Effector CD8-positive, alpha-beta T cell (primary cell): ENCODE data around the gene NUP188.
"Not testable (repeated sequence)": the region's sequence is repeated elsewhere in the genome, so short reads cannot be mapped to it uniquely, and the experiment has no call there.

Experiments used
- DNase-seq: peaks from one replicate; lab custom pipeline; 2025; lab: John Stamatoyannopoulos, UW

Gene NUP188

DNA sequence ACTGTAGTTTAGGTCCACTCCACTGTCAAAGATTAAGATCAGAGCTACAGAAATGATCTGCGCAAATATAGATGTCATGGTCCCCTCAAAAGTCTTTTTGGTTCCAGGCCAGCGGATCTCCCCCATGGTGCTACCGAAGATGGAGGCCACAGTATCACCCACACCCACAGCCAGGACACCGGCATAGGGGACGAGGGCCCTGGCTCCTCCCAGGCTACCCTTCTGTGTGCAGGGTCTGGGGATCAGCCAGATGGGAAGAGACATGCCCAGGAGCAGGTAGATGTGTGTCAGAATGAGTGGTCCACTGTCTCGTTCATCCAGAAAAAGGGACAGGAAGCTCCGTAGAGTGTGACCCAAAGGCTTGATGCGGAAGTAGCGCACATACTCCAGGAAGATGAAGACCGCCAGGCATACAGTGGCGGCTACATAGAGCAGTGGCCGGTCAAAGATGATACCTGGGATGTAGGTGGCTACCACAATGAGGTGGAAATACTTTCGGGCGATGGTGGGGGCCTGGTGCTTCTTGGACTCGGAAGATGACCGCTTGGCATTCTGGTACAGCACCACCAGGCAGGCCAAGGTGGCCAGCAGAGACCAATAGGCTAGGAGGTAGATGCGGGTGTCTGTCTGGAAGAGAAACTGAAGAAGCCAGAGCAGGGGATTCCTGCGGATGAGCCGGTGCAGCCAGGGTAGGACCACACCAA lies 1.5 kb upstream of the NUP188 start:
- no peak for DNase-seq

DNA sequence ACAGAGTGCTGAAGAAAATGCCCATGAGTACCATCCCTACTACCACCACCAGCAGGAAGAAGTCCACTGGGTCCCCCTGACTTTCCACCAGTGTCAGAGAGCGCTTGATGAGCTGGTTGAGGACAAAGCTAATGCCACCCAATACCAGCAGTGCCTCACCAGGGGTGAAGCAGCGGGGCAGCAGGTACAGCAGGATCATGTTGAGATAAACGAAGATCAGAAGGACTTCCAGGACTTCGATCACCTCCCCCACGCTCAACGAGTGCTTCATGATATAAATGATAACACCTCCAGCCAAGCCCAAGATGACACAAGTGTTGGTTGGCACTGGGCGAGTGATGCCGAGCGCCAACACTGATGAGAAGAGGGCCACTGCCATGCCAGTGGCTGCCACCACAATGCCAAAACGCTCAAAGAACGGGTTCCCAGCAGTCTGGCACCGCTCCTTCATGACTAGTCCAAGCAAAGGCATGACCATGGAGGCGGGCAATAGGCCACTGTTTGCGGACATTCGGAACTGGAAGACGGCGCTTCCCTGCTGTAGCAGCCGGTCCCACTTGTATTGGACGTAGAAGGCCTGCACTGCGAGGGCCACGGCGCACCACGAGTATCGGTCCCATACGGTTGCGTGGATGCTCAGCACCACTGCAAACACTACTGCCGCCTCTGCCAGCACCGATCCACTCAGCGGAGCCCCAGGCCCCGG lies 775 bp upstream of the NUP188 start:
- no peak for DNase-seq

DNA sequence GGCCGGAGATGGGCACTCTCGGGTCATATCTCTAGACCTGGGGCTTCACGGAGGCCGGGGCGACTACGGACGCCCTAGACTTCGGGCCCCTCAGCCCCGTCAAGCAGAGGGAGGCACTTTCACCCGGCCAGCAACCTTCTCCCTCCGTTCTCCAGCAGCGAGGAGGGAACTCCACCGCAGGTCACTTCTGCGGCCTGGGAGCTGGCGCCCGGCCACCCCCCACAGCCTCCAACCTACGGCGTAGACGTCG lies 297 bp upstream of the NUP188 start:
- no peak for DNase-seq

DNA sequence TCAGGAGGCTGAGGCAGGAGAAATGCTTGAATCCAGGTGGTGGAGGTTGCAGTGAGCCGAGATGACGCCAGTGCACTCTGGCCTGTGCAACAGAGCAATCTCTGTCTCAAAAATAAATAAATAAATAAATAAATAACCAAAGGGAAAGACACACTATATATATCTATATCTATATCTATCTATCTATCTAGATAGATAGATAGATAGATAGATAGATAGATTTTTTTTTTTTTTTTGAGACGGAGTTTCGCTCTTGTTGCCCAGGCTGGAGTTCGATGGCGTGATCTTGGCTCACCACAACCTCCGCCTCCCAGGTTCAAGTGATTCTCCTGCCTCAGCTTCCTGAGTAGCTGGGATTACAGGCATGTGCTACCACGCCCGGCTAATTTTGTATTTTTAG lies 13.9 kb downstream of the NUP188 start:
- DNase-seq, result not testable (repeated sequence)

DNA sequence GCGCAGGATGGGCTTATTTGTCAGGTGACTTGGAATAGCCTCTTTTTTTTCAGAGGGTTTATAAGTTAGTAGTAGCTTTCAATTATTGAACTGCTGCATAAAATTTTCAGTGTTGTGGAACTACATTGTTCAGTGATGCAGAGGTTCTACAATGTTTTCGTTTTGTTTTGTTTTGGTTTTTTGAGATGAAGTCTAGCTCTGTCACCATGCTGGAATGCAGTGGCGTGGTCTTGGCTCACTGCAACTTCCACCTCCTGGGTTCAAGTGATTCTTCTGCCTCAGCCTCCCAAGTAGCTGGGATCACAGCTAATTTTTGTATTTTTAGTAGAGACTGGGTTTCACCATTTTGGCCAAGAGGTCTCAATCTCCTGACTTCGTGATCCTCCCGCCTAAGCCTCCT lies 22.0 kb downstream of the NUP188 start:
- DNase-seq, result no peak

DNA sequence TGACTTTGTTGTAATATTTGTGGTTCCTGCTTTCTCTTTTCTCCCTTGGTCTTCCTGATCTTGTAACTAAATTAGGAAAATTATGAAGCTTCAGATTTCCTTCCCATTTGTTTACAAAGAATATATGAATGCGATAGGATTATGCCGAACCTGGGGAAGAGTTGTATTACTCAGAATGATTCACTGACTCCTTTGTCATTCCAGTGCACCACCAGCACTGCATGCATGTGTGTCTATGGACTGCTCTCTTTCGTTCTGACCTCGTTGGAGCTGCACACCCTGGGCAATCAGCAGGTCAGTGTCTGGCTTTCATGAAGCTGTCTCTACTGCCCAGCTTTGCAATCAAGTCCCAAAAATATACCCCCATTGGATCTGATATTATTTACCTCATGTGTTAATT lies 25.5 kb downstream of the NUP188 start:
- no peak for DNase-seq

DNA sequence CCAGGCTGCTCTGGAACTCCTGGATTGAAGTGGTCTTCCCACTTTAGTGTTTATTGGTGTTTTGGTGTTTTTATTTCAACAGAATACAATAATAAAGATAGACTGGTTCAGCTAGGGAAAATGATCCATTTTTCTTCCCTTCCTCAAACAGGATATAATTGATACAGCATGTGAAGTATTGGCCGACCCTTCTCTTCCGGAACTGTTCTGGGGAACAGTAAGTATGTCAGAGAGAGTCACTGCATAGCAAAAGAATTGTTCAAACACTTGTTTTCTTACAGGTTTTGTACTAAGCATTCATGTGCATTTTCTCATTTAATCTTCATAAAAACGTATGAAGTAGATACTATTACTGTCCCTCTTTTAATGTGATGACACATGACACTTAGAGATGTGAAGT lies 31.6 kb downstream of the NUP188 start:
- DNase-seq, result no peak

DNA sequence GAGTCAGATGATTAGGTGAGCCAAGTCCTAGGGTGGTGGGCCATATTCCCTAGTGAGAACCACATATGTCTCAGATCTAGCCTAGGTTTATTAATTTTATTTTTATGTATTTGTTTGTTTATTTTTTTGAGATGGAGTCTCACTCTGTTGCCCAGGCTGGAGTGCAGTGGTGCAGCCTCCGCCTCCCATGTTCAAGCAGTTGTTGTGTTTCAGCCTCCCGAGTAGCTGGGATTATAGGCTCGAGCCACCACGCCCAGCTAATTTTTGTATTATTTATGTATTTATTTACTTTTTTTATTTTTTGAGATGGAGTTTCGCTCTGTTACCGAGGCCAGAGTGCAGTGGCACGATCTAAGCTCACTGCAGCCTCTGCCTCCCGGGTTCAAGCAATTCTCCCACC lies 36.0 kb downstream of the NUP188 start:
- no peak for DNase-seq

DNA sequence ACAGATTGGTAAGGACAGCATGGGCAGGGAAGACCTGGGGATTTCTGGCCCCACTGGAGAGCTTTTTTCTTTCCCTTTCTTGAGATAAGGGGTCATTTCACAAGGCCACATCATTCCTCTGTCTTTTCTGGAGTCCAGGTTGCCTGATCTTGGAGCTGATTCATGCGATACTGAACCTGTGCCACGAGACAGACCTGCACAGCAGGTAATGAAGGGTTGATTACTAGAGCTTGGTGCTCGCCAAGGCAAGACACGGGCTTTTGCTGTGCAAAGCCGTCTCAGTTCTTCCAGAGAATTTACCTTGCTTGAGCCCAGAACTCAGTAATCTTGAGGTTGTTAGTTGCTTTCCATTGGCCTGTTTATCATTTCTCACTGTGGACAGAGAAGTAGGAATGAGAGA lies 39.2 kb downstream of the NUP188 start:
- no peak for DNase-seq

DNA sequence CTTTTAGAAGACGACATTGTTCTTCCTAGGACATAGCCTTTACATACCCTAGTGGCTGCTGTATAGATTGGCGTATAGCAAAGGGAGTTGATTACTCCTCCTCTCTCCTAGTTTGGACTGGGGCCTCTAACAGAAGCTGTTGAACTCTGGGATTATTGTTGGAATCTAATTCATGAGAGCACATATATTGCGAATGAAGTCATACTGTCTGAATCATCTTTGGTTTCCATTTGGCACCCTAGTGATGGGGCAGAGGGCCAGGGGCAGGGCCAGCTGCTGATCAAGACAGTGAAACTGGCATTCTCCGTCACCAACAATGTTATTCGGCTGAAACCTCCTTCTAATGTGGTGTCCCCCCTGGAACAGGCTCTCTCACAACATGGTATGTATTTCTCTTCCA lies 40.3 kb downstream of the NUP188 start:
- DNase-seq, result no peak

DNA sequence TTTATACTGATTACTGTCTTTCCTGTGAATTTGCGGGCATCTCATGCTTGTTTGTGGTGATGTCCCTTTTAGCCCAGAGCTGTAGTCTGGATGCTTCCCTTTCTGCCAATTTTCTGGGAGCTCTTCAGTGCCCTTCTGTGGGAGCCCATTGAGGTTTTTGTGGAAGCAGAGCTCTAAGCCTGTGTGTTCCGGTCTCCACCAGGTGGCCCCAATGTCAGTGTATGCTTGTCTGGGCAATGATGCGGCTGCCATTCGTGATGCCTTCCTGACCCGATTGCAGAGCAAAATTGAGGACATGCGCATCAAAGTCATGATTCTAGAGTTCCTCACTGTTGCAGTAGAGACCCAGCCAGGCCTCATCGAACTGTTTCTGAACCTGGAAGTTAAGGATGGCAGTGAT lies 45.5 kb downstream of the NUP188 start:
- DNase-seq, result no peak

DNA sequence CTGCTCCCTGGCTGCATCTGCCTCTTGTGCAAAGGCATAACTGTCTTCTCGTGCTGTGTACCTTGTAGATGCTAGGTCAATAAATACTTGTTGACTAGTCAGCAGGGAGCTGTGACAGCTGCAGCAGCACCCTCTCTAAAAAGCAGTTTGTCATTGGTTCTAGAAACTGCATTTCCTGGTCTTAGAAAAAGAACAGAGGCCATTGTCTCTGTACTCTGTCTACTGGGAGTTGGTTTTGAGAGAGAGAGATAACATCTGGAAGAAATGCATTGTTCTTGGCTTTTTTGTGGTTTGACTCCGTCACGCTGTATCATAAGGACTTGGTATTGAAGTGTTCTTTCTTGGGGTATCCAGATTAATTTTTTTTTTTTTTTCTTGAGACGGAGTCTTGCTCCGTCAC lies 48.3 kb downstream of the NUP188 start:
- DNase-seq, result no peak

DNA sequence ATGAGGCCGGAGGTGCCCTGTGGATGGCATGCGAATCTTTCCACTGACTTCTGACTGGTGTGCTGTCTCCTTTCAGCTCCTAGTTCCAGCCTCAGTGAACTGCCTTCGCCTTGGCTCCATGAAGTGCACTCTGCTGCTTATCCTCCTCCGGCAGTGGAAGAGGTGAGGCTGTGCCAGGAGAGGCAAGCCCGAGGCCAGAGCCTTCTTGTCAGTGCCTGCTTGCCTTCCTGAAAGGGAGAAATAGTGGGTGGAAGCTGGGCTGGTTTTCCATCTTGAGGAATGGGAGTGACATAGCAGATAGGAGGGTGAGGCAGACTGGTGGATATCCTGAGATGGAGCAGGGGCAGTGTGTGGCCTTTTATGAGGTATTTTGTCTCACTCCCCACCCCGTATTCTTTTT lies 51.0 kb downstream of the NUP188 start:
- DNase-seq, result no peak

DNA sequence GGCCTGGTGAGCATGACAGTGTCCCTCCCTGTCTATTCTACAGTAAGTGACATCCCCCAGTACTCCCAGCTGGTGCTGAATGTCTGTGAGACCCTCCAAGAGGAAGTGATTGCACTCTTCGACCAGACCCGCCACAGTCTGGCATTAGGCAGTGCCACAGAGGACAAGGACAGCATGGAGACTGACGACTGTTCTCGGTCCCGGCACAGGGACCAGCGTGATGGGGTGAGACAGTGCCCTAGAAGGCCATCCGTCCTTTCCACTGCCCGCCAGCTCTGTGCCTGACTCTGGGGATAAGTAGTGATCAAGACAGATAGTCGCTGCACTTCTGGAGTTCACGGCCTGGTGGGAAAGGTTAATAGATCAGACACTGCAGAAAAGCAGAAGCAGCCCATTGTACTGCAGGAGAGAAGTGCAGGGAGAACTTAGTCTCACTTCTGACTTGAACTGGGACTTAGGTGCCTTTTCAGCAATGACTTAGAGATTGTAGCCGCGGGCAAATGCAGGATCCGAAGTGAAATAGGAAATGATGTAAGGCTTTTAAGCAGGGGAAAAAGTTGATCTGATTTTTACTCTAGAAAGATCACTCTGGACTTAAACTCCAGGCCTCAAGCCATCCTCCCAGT lies 52.2 kb downstream of the NUP188 start:
- no peak for DNase-seq

DNA sequence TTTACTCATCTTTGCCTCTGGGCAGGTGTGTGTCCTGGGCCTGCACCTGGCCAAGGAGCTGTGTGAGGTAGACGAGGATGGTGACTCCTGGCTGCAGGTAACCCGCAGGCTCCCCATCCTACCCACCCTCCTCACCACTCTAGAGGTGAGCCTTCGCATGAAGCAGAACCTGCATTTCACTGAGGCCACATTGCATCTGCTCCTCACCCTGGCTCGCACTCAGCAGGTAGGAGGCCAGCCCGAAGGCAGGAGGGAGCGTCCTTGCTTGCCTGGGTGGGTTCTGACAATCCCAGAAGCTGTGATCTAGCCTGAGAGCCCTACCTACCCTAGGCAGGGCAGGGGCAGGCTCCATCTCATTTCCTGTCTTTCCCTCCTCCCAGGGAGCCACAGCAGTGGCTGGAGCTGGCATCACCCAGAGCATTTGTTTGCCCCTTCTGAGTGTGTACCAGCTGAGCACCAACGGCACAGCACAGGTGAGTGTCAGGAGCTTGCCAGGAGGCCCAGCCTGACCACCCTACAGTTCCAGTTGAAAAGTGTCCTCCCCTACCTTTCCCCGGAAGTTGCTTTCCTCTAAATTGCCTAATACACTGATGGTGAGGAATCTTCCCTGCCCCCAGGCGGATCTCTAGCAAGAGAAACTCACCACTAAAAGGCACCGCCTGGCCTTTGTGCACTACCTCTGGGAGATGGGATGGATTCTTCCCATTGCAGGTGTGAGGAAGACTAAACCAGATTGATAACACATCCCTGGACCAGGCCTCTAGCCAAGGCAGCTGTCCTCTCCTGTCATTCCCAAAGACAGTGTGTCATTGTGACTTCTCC lies 54.2 kb downstream of the NUP188 start:
- DNase-seq, result no peak

DNA sequence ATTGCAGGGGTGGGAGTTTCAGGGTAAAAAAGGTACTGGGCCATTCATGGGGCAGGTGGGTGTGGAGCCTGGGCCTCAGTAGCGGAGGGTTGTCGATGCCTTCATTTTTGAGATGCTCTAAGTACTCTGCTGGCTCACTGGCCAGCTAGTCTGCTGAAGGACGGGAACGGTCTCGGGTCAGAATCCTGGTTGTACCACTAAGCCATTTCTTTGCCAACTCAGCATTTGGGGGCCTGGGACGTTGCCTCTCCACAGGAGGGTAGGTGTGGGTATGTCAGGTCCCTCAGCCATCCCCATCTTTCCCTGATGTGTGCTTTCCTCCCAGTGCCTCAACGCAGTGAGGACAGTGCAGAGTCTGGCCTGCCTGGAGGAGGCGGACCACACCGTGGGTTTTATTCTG lies 55.5 kb downstream of the NUP188 start:
- DNase-seq, result no peak

DNA sequence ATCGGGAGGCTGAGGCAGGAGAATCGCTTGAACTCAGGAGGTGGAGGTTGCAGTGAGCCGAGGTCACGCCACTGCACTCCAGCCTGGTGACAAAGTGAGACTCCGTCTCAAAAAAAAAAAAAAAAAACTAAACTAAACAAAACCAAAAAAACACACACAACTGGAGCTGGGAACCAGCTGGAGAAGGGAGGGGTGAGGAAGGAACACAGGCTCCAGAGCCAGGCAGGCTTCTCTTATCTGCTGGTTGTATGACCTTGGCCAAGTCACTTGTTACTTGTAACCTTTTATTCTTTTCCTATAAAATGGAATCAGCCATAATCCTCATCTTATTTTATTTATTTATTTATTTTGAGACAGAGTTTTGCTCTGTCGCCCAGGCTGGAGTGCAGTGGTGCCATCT lies 56.7 kb downstream of the NUP188 start:
- not testable (repeated sequence) for DNase-seq

DNA sequence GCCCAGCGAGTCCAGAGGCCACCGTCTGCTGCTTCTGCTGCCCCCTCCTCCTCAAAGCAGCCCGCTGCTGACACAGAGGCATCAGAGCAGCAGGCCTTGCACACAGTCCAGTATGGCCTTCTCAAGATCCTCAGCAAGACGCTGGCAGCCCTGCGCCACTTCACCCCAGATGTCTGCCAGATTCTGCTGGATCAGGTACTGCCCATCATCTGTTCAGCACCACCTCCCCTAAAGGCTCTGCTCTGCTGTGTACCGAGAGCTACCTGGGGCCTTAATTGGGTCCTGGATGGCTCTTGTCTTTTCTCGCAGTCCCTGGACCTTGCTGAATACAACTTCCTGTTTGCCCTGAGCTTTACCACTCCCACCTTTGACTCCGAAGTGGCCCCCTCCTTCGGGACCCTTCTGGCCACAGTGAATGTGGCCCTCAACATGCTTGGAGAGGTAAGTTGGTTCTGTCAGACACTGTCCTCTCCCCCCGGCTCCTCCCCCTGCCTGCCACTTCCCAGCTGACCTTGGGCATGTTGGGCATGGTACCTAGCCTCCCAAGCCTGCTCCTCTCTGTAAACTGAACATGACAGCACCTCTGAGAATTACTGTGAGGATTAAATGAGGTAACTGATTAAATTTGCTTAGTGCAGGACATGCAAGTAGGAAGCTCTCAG lies 58.0 kb downstream of the NUP188 start:
- no peak for DNase-seq

DNA sequence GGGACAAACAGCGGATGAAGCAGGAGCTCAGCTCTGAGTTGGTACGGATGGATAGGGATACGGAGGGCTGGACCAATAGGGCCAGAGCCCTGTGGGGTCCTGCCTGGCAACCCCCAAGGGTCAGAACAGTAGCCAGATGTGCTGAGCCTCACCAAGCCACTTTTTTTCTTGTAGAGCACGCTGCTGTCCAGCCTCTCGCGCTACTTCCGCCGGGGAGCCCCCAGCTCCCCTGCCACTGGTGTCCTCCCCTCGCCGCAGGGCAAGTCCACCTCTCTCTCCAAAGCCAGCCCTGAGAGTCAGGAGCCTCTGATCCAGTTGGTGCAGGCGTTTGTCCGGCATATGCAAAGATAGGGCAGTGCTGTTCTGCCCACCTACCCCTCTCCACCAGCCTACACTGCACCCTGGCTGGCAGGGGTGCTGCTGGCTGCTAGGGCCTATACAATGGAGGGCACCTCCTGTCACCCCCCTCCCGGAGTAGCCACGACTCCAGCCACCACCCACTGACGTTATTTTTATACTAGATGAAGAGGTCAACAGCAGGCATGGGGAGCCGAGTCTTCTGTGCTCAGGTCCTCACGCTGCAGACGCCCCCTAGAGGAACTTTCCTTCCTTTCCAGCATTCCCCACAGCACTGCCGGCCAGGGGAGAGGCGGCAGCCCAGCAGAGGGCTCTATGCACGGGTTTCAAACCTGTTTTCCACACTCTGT lies 59.0 kb downstream of the NUP188 start:
- peak; percentile 8 for DNase-seq

DNA sequence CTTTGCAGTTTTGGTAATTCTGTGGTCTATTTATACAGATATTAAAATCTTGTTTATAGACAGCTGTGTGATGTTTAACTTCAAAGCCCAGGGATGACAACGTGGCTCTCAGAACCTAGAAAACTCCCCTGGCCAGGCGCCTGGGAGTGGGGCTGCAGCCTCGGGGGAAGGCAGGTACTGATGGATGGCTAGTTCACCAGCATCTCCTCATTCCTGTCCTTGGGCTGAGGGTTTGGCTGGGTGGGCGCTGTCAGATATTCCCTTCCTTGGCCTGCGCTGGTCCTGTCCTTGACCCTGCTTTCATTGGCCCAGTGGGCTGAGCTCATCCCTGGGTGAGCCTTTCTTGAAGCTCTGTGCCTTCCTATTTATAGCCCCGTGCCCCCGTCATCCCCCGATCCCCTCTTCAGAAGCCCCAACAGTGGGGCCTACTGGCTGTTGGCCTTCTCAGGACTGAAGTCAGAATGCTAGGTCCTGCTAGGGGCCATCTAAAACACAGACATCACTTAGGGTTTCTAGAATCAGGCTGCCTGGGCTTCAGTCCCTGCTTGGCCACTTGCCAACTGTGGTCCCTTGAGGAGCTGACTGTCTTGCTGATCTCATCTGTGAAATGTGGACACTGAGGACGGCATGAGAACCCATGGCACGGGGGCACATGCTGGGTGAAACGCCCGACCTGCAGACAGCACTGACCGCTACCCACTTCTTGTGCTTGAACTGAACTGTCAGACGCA lies 59.7 kb downstream of the NUP188 start:
- no peak for DNase-seq
